Measurements from ENCODE around the gene WDR18. TPM values are rescaled to one million over a fixed set of nuclear protein-coding genes. Genes with fewer than 3 reads are reported as not detected.

WDR18 gene
- total and polyA plus RNA-seq, 2 of the 8 experiments (the other 6 are each of a cell fraction or from before 2014, with no cell fraction given) = 87.7 to 177 TPM

DNA sequence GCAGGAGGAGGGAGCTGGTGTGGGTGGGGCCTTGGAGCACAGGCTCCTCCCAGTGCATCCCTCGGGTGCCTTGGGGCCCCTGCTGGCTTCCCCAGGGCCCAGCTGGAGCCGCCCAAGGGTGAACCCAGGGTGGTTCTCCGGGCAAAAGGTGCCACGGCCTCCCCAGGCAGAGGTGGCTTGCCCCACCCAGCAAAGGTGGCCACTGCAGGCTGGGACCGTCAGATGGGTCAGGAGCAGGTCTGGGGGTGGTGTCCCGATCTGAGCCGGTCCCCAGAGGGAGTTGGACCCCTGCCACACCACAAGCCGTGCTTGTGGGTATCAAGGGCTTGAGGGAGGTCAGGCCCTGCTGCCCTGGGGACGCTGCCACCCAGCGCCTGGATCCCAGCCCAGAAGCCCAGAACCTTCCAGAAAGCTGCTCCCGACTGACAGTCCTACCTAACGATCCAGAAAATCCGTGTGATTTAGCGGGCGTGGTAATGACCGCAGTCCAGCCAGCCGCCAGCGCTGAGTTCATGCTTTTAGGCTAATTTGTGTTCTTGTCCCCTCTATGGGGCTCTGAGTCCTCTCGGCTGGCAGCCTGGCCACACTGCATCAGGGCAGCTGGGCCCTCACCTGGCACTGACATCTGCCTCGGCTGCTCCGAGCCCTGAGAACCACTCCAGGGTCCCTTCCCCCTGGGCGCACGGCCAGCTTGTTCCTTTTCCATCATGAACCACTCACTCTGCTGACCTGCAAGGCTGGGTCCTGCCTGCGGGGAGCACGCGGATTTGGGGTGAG, 11.1 kb downstream of the WDR18 start:
- no peak overlapping the region for H2AK5ac ChIP-seq (ENCODE audit: low read depth, low read length)
- H3K36me3 ChIP-seq (ENCODE audit: control insufficient read depth in 2 of 4, insufficient read depth in 4 of 4, low read length in 3 of 4) = peaks cover 2 to 24% (median 7%) of the 10 kb centered on the region in 4 experiments; a peak in 5 of 8 replicates
- no peak overlapping the region; the same call in 1 of the 2 replicates for H4K8ac ChIP-seq (ENCODE audit: extremely low read depth, insufficient read depth, low read length)
- 93% methylated on average over 22 of the region's 26 CpGs; no CpG with 5 or more reads in 1 of the 2 experiments for WGBS, 2 experiments (ENCODE audit: extremely low coverage in 1 of 2, insufficient coverage in 1 of 2, insufficient read length in 1 of 2, insufficient replicate concordance in 2 of 2, low coverage in 1 of 2, low lambda C conversion rate in 2 of 2, missing lambda C conversion rate in 1 of 2)
- H2BK5ac ChIP-seq (ENCODE audit: low read depth, low read length) = no peak overlapping the region
- no peak overlapping the region for H2BK12ac ChIP-seq (ENCODE audit: low read depth, low read length)
- H4K91ac ChIP-seq (replicated peaks; ENCODE audit: insufficient read length, low read length) = no peak overlapping the region
- no peaks in the 10 kb centered on the region for H3K9me3 ChIP-seq (ENCODE audit: insufficient read depth in 2 of 2, low read depth in 1 of 2, low read length in 1 of 2)
- H2BK20ac ChIP-seq (ENCODE audit: low read length) = no peak overlapping the region
- H3K4me2 ChIP-seq (ENCODE audit: insufficient read depth in 1 of 2, low read depth in 2 of 2, low read length in 2 of 2) = no peak overlapping the region; a peak in 1 of 4 replicates
- peaks cover 2% of the 10 kb centered on the region; the same call in 1 of the 2 replicates for H3K23me2 ChIP-seq (ENCODE audit: low read depth, low read length)
- H3K79me1 ChIP-seq (ENCODE audit: low read depth, low read length) = no peaks in the 10 kb centered on the region; the same call in 1 of the 2 replicates
- no peak overlapping the region for H3K27ac ChIP-seq (ENCODE audit: low read depth, low read length)
- H3K4ac ChIP-seq (replicated peaks; ENCODE audit: insufficient read length, low read depth, low read length) = no peak overlapping the region
- H2AFZ ChIP-seq (ENCODE audit: low read length) = no peak overlapping the region
- H3K27me3 ChIP-seq (replicated peaks in 1 of 4; ENCODE audit: control insufficient read depth in 3 of 4, extremely low read depth in 1 of 4, insufficient read depth in 3 of 4, low read length in 3 of 4) = peaks cover 0 to 19% (median 7%) of the 10 kb centered on the region in 4 experiments; a peak in 5 of 7 replicates
- TF ChIP-seq YY1 (IDR thresholded peaks at IDR 0.05; ENCODE audit: low read depth, low read length) = no peak
- no peak overlapping the region for H3K56ac ChIP-seq (replicated peaks; ENCODE audit: insufficient read length, low read depth, low read length)
- no peak overlapping the region for H4K5ac ChIP-seq (ENCODE audit: insufficient read length, low read depth, low read length)
- no peak overlapping the region for H3K4me3 ChIP-seq (ENCODE audit: extremely low read depth in 1 of 4, insufficient read depth in 2 of 4, low read depth in 3 of 4, low read length in 4 of 4)
- H2BK15ac ChIP-seq (ENCODE audit: low read length) = no peak overlapping the region
- ChIA-PET POLR2A (ENCODE audit: partially characterized antibody) (interaction anchor here (0.6 to 7.3 kb wide), 11 partner anchors 10 to 1666 kb away, joined by 3 to 81 read pairs (median 4); partner anchors contain the start of genes ABCA7 and WDR18), CTCF (ENCODE audit: partially characterized antibody) (interaction anchor here (0.6 to 3.4 kb wide), 8 partner anchors 9 to 249 kb away, joined by 3 to 13 read pairs (median 3); partner anchors contain the start of gene CNN2)
- no peak overlapping the region for H3K23ac ChIP-seq (ENCODE audit: insufficient read length)
- peaks cover 0 to 7% (median 4%) of the 10 kb centered on the region in 4 experiments; a peak in 3 of 7 replicates for H3K4me1 ChIP-seq (replicated peaks in 1 of 4; ENCODE audit: control insufficient read depth in 3 of 4, insufficient read depth in 4 of 4, low read length in 3 of 4)
- DNase-seq (ENCODE audit: low read depth in 1 of 2, low spot score in 2 of 2) (no peak), FAIRE-seq (no peak)
- H4K20me1 ChIP-seq (replicated peaks in 1 of 2; ENCODE audit: control insufficient read depth in 1 of 2, insufficient read depth in 2 of 2, low read length in 2 of 2) = peaks cover 7 to 18% of the 10 kb centered on the region in 2 experiments
- H3K9ac ChIP-seq (replicated peaks in 1 of 4; ENCODE audit: extremely low read depth in 1 of 4, low read depth in 3 of 4, low read length in 3 of 4) = no peak overlapping the region
- H3K79me2 ChIP-seq (ENCODE audit: control insufficient read depth in 1 of 2, insufficient read depth in 2 of 2, low read length in 2 of 2) = no peaks in the 10 kb centered on the region
- H2BK120ac ChIP-seq (replicated peaks; ENCODE audit: low read depth, low read length) = no peak overlapping the region
- no peak overlapping the region for H3K18ac ChIP-seq (ENCODE audit: extremely low read depth, low read length)
- H3K14ac ChIP-seq (ENCODE audit: insufficient read length) = no peak overlapping the region

Data from H1 (cell line).